Endothelial cell (in vitro differentiated cells): Measurements from ENCODE around the gene CLK3. TPM values are rescaled to one million over a fixed set of nuclear protein-coding genes. Genes with fewer than 3 reads are reported as not detected.

Source experiments
- DNase-seq: peaks from one replicate; pipeline ENCODE4 v3.0.0; 2021; ENCODE audit warnings: low spot score
- H3K27ac Mint-ChIP-seq: one replicate; pipeline ENCODE4 v1.8.0; 2021; ENCODE audit warnings: mixed read lengths, inconsistent platforms; ENCODE audit not compliant: unreplicated experiment
- H3K27me3 Mint-ChIP-seq: one replicate; pipeline ENCODE4 v1.8.0; 2021; ENCODE audit warnings: mild to moderate bottlenecking, moderate library complexity, mixed read lengths, inconsistent platforms; ENCODE audit not compliant: unreplicated experiment
- H3K36me3 Mint-ChIP-seq: one replicate; pipeline ENCODE4 v1.8.0; 2021; ENCODE audit warnings: mild to moderate bottlenecking, low read depth, mixed read lengths, inconsistent platforms; ENCODE audit not compliant: unreplicated experiment
- H3K4me1 Mint-ChIP-seq: one replicate; pipeline ENCODE4 v1.8.0; 2021; ENCODE audit warnings: mild to moderate bottlenecking, mixed read lengths, inconsistent platforms; ENCODE audit not compliant: unreplicated experiment
- H3K4me3 Mint-ChIP-seq: one replicate; pipeline ENCODE4 v1.8.0; 2021; ENCODE audit warnings: mild to moderate bottlenecking, mixed read lengths, inconsistent platforms; ENCODE audit not compliant: unreplicated experiment
- H3K9me3 Mint-ChIP-seq: one replicate; pipeline ENCODE4 v1.8.0; 2021; ENCODE audit warnings: mixed read lengths, inconsistent platforms; ENCODE audit not compliant: unreplicated experiment
- total RNA-seq: library from RNA; stranded (reverse); fragmentation: NEBNext Ultra II Directional; extraction: Animal tissue kit (Norgen Biotek cat#: 25700); gene quantifications from one replicate; pipeline ENCODE4 v1.2.1, GENCODE V29; 2021; ENCODE audit not compliant: unreplicated experiment
- TF ChIP-seq, protein P1 (sequence below): fragments of 200-600 bp; sonication (generic); IDR thresholded peaks from one replicate; pipeline ENCODE4 v1.5.0; 2021; ENCODE audit warnings: antibody characterized with exemption; ENCODE audit not compliant: unreplicated experiment

Gene CLK3
- total RNA-seq, 1 donor from 2014 or later, result 81.7 TPM

DNA sequence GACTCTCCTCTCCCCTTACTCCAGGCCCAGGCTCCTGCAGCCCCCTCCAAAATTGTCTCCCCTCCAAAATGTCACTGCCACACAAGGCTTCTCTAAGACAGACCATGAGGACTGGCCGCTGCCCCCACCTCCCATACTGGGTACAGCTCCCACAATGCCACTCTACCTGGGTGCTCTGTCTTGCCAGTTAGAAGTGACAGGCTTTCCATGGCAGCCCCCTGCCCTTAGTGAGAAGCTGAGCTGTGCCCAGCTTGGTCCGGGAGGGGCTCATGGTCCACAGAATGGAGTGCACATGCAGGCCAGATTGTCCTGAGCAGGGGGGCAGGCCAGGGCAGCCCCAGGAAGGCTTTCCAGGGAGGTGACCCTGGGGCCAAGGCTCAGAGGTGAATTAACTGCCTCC is 3.0 kb upstream of the CLK3 start:
- TF ChIP-seq, protein P1, sequence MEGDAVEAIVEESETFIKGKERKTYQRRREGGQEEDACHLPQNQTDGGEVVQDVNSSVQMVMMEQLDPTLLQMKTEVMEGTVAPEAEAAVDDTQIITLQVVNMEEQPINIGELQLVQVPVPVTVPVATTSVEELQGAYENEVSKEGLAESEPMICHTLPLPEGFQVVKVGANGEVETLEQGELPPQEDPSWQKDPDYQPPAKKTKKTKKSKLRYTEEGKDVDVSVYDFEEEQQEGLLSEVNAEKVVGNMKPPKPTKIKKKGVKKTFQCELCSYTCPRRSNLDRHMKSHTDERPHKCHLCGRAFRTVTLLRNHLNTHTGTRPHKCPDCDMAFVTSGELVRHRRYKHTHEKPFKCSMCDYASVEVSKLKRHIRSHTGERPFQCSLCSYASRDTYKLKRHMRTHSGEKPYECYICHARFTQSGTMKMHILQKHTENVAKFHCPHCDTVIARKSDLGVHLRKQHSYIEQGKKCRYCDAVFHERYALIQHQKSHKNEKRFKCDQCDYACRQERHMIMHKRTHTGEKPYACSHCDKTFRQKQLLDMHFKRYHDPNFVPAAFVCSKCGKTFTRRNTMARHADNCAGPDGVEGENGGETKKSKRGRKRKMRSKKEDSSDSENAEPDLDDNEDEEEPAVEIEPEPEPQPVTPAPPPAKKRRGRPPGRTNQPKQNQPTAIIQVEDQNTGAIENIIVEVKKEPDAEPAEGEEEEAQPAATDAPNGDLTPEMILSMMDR, result no peak
- Mint-ChIP-seq H3K36me3 (peaks cover 15% of the 10 kb centered on the region), H3K27me3 (peaks cover 21% of the 10 kb centered on the region), H3K4me1 (peaks cover 15% of the 10 kb centered on the region), H3K9me3 (no peaks in the 10 kb centered on the region), H3K27ac (no peak overlapping the region), H3K4me3 (no peak overlapping the region)
- no peak for DNase-seq

DNA sequence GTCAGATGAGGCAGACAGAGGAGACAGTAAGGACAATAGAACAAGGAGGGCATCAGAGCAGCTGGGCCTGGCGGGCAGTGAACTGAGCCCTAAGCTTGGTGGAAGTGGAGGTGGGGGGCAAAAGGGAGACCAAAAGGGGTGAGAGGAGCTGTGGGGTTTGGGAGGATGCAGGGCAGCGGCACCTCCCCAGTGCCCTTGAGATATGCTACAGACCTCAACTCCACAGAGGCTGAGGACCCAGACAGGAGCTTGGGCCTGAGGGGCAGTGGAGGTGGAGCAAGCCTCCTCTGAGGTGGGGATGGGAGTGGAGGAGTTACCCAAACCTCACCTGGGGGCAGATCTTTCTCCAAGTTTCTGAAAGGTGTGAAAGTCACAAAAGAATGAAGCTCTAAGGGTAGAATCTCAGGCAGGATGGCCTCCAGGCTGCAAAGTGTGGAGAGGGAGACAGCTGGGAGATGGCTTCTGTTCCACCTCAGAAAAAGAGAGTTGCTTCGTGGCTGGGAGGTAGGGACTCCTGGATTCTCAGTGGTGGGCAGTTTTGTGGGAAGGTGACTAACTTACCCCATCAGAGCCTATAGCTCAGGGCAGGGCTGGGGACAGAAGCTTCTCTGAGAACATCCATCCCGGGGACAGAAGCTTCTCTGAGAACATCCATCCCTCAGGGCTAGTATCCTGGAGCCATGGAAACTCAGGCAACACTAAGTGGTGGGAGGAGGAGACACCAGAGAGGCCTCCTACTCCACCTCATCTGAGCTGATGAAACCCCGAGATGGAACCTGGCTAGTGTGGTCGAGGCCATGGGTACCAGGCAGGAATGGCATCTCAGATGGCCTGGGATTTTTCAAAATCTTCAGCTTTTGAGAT is 2.3 kb upstream of the CLK3 start:
- Mint-ChIP-seq H3K27me3 (peaks cover 25% of the 10 kb centered on the region), H3K4me1 (peaks cover 21% of the 10 kb centered on the region), H3K27ac (peak overlapping the region; percentile 36), H3K4me3 (no peak overlapping the region), H3K36me3 (peaks cover 16% of the 10 kb centered on the region), H3K9me3 (no peaks in the 10 kb centered on the region)
- TF ChIP-seq, protein P1, result no peak
- no peak for DNase-seq

DNA sequence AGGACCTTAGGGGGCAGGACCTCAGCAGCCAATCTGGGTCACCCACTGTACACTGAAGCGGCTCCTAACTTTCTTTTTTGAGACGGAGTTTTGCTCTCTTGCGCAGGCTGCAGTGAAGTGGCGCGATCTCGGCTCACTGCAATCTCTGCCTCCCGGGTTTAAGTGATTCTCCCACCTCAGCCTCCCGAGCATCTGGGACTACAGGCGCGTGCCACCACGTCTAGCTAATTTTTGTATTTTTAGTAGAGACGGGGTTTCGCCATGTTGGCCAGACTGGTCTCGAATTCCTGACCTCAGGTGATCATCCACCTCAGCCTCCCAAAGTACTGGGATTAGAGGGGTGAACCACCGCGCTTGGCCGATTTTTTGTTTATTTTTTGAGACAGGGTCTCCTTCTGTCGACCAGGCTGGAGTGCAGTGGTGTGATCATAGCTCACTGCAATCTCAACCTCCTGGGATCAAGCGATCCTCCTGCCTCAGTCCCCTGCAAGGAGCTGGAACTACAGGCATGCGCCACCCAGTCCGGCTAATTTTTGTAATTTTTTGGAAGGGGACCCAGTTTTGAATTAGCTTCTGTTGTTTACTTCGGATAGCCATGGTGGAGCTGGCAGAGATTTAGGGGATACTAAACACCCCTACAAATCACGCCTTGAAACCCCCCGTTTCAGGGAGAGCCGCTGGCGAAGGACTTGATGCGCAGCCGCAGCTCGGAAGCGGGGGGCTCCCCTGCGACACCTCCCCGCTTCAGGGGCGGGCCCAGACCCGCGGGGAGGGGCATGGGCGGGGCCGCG is 1.5 kb upstream of the CLK3 start:
- Mint-ChIP-seq H3K27me3 (peaks cover 25% of the 10 kb centered on the region), H3K4me1 (peaks cover 26% of the 10 kb centered on the region), H3K27ac (no peak overlapping the region), H3K36me3 (peaks cover 14% of the 10 kb centered on the region), H3K4me3 (peak overlapping the region; percentile 74), H3K9me3 (no peaks in the 10 kb centered on the region)
- TF ChIP-seq, protein P1, result no peak
- DNase-seq, result peak; percentile 76

DNA sequence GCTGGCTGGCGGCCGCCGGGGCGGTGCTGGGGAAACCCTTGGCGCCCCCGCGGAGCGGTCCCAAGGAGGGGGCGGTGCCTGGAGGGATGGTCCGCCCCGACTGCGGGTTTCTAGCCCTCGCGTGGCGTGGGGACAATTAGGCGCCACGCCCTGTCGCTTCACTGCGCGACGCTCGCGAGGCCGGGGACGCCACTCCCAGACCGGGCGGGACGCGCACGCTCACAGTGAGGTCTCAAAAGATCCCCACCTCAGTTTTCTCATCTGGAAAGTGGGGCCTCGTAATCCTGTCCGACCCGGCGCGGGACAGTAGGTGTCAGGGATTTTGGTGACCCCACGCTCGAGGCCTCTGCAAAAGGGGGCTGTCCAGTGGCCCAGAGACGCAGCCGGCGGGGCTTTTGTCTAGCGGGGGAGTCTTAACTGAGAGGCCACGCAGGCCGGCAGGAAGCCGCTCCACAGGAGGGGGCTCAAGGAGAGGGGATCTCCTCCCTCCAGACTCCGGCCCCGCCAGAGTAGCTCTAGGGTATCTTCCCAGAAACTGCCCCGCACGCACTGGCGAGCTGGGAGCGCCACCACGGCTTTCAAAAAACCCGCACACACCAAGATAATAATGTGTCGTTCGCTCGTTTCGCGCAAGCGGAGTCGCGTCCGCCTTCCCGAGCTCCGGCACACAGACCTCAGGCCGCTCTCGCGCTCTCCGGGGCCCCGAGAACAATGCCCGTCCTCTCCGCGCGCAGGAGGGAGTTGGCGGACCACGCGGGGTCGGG is 710 bp upstream of the CLK3 start:
- TF ChIP-seq, protein P1, result no peak
- H3K27me3 Mint-ChIP-seq, result peaks cover 23% of the 10 kb centered on the region
- H3K36me3 Mint-ChIP-seq, result peaks cover 15% of the 10 kb centered on the region
- H3K9me3 Mint-ChIP-seq, result no peaks in the 10 kb centered on the region
- H3K4me1 Mint-ChIP-seq, result peaks cover 29% of the 10 kb centered on the region
- peak; percentile 59 for DNase-seq
- peak overlapping the region; percentile 85 for H3K27ac Mint-ChIP-seq
- H3K4me3 Mint-ChIP-seq, result peak overlapping the region; percentile 94
